HEK293 (cell line): ENCODE data around the gene NUDT22.
A peak's percentile ranks its signal among the peaks of the same experiment; 100 is the strongest.

Experiments
- KLF7 ChIP-seq: fragments of 450-650 bp; formaldehyde crosslinking; IDR thresholded peaks from 2 replicates; pipeline ENCODE4 v1.5.1; 2016; ENCODE audit warnings: missing biosample characterization, missing genetic modification characterization, borderline replicate concordance
- SCRT2 ChIP-seq: fragments of 450-650 bp; formaldehyde crosslinking; IDR thresholded peaks from 2 replicates; pipeline ENCODE4 v1.5.1; 2016; ENCODE audit warnings: missing biosample characterization, missing genetic modification characterization
- TCF7L2 ChIP-seq: IDR thresholded peaks from 2 replicates; pipeline ENCODE4 v1.6.1; 2011; ENCODE audit warnings: low read depth, mild to moderate bottlenecking, inconsistent platforms, low read length, moderate library complexity, borderline replicate concordance
- TRIM28 ChIP-seq: IDR thresholded peaks from 2 replicates; pipeline ENCODE4 v1.6.1; 2011; ENCODE audit warnings: low read length, control low read depth, borderline replicate concordance
- ZFP3 ChIP-seq: fragments of 450-650 bp; formaldehyde crosslinking; IDR thresholded peaks from 2 replicates; pipeline ENCODE4 v1.5.1; 2016; ENCODE audit warnings: low read depth, missing biosample characterization, missing genetic modification characterization
- ZNF114 ChIP-seq: fragments of 450-650 bp; formaldehyde crosslinking; IDR thresholded peaks from 2 replicates; pipeline ENCODE4 v1.5.0; 2017; ENCODE audit warnings: missing biosample characterization, missing genetic modification characterization
- ZNF138 ChIP-seq: fragments of 450-650 bp; formaldehyde crosslinking; IDR thresholded peaks from 2 replicates; pipeline ENCODE4 v1.5.1; 2016; ENCODE audit warnings: missing biosample characterization, missing genetic modification characterization, borderline replicate concordance
- ZNF223 ChIP-seq: fragments of 450-650 bp; formaldehyde crosslinking; IDR thresholded peaks from 2 replicates; pipeline ENCODE4 v1.5.1; 2016; ENCODE audit warnings: missing biosample characterization, missing genetic modification characterization
- ZNF311 ChIP-seq: fragments of 450-650 bp; formaldehyde crosslinking; IDR thresholded peaks from 2 replicates; pipeline ENCODE4 v1.5.1; 2017; ENCODE audit warnings: missing biosample characterization, missing genetic modification characterization, borderline replicate concordance
- ZNF398 ChIP-seq: fragments of 450-650 bp; formaldehyde crosslinking; IDR thresholded peaks from 2 replicates; pipeline ENCODE4 v1.5.1; 2017; ENCODE audit warnings: missing biosample characterization, missing genetic modification characterization
- ZNF416 ChIP-seq: fragments of 450-650 bp; formaldehyde crosslinking; IDR thresholded peaks from 2 replicates; pipeline ENCODE4 v1.5.1; 2016; ENCODE audit warnings: missing biosample characterization, missing genetic modification characterization
- ZNF449 ChIP-seq: fragments of 450-650 bp; formaldehyde crosslinking; IDR thresholded peaks from 2 replicates; pipeline ENCODE4 v1.5.1; 2017; ENCODE audit warnings: missing biosample characterization, mild to moderate bottlenecking, missing genetic modification characterization, moderate library complexity
- ZNF514 ChIP-seq: fragments of 450-650 bp; formaldehyde crosslinking; IDR thresholded peaks from 2 replicates; pipeline ENCODE4 v1.5.1; 2016; ENCODE audit warnings: missing biosample characterization, missing genetic modification characterization
- ZNF561 ChIP-seq: fragments of 450-650 bp; IDR thresholded peaks from 2 replicates; pipeline ENCODE4 v1.5.1; 2018; ENCODE audit warnings: missing biosample characterization, missing genetic modification characterization, borderline replicate concordance
- ZNF610 ChIP-seq: fragments of 450-650 bp; formaldehyde crosslinking; IDR thresholded peaks from 2 replicates; pipeline ENCODE4 v1.5.1; 2016; ENCODE audit warnings: missing biosample characterization, missing genetic modification characterization, borderline replicate concordance
- ZNF623 ChIP-seq: fragments of 450-650 bp; formaldehyde crosslinking; IDR thresholded peaks from 2 replicates; pipeline ENCODE4 v1.5.1; 2016; ENCODE audit warnings: missing biosample characterization, missing genetic modification characterization
- ZNF645 ChIP-seq: fragments of 450-650 bp; formaldehyde crosslinking; IDR thresholded peaks from 2 replicates; pipeline ENCODE4; 2016; ENCODE audit warnings: missing biosample characterization, missing genetic modification characterization
- ZNF660 ChIP-seq: fragments of 450-650 bp; IDR thresholded peaks from 2 replicates; pipeline ENCODE4 v1.5.1; 2018; ENCODE audit warnings: missing biosample characterization, mild to moderate bottlenecking, missing genetic modification characterization
- ZNF777 ChIP-seq: fragments of 450-650 bp; formaldehyde crosslinking; IDR thresholded peaks from 2 replicates; pipeline ENCODE4 v1.5.1; 2017; ENCODE audit warnings: missing biosample characterization, missing genetic modification characterization, borderline replicate concordance
- ZNF792 ChIP-seq: fragments of 450-650 bp; formaldehyde crosslinking; IDR thresholded peaks from 2 replicates; pipeline ENCODE4 v1.5.1; 2016; ENCODE audit warnings: missing biosample characterization, missing genetic modification characterization
- ZNF843 ChIP-seq: fragments of 450-650 bp; formaldehyde crosslinking; IDR thresholded peaks from 2 replicates; pipeline ENCODE4 v1.5.1; 2016; ENCODE audit warnings: missing biosample characterization, missing genetic modification characterization
- ZSCAN30 ChIP-seq: fragments of 450-650 bp; IDR thresholded peaks from 2 replicates; pipeline ENCODE4 v1.5.1; 2018; ENCODE audit warnings: missing biosample characterization, mild to moderate bottlenecking, missing genetic modification characterization, moderate library complexity
- TF ChIP-seq, protein P1 (sequence below): fragments of 450-650 bp; formaldehyde crosslinking; IDR thresholded peaks from 2 replicates; pipeline ENCODE4 v1.5.0; 2017; ENCODE audit warnings: missing biosample characterization, missing genetic modification characterization, borderline replicate concordance
- TF ChIP-seq, protein P2 (sequence below): fragments of 450-650 bp; formaldehyde crosslinking; IDR thresholded peaks from 2 replicates; pipeline ENCODE4 v1.5.1; 2016; ENCODE audit warnings: missing biosample characterization, missing genetic modification characterization, borderline replicate concordance
- TF ChIP-seq, protein P3 (sequence below): fragments of 450-650 bp; formaldehyde crosslinking; IDR thresholded peaks from 2 replicates; pipeline ENCODE4 v1.5.1; 2016; ENCODE audit warnings: missing biosample characterization, missing genetic modification characterization

NUDT22 gene

DNA sequence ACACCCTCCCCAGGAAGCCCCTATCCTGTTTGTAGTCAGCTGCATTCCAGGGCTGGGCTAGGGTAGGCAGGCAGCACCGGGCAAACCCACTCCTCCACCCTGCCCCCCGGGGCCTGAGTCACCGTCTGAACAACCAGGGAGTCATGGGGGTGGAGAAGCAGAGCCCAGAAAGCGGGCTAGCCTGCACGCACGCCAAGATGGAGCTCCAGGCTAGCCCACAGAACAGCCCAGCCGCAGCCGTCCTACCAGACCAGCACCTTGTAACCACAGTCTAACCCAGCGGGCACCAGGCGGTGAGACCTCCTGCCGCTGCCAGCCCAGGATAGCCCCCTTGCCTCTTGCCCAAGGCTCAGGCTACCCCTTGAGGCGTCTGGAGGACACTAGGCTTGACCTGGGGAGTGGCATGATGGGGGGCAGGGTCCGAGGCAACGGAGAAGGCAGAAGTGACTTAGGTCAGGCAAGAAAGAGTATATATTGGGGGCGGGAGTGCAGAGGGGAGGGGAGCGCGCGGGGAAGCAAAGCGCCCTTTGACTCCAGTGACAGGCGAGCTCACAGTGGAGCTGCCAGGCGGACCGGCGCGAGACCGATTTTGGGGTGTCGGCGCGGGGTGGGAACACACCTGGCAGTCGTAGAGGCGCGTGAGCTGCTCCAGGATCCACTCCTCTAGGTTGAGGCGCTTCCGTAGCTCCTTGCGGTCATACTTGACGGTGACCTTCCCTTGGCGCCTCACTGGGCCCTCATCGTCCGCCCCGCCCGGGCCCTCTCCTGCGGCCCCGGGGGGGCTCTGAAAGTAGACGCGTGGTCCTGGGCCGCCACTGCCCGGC is 19.9 kb downstream of the NUDT22 start (continued):
- peak; percentile 25; the same call in 1 of the 2 replicates for TF ChIP-seq KLF7
- no peak for TF ChIP-seq ZNF660 (tag by site-specific recombination)
- no peak for TF ChIP-seq ZFP3
- no peak for TF ChIP-seq ZNF514
- no peak; the same call in 1 of the 2 replicates for TF ChIP-seq ZNF398 (tag by site-specific recombination)
- no peak for TF ChIP-seq SCRT2 (tag by site-specific recombination)
- no peak for TF ChIP-seq TCF7L2
- no peak for TF ChIP-seq ZNF777 (tag by site-specific recombination)
- TF ChIP-seq ZNF561 (tag by site-specific recombination) = no peak
- TF ChIP-seq, protein P1, sequence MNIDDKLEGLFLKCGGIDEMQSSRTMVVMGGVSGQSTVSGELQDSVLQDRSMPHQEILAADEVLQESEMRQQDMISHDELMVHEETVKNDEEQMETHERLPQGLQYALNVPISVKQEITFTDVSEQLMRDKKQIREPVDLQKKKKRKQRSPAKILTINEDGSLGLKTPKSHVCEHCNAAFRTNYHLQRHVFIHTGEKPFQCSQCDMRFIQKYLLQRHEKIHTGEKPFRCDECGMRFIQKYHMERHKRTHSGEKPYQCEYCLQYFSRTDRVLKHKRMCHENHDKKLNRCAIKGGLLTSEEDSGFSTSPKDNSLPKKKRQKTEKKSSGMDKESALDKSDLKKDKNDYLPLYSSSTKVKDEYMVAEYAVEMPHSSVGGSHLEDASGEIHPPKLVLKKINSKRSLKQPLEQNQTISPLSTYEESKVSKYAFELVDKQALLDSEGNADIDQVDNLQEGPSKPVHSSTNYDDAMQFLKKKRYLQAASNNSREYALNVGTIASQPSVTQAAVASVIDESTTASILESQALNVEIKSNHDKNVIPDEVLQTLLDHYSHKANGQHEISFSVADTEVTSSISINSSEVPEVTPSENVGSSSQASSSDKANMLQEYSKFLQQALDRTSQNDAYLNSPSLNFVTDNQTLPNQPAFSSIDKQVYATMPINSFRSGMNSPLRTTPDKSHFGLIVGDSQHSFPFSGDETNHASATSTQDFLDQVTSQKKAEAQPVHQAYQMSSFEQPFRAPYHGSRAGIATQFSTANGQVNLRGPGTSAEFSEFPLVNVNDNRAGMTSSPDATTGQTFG = no peak
- no peak for TF ChIP-seq TRIM28
- TF ChIP-seq ZNF623 (tag by site-specific recombination) = no peak
- TF ChIP-seq ZNF449 (tag by site-specific recombination) = no peak
- TF ChIP-seq, protein P2, sequence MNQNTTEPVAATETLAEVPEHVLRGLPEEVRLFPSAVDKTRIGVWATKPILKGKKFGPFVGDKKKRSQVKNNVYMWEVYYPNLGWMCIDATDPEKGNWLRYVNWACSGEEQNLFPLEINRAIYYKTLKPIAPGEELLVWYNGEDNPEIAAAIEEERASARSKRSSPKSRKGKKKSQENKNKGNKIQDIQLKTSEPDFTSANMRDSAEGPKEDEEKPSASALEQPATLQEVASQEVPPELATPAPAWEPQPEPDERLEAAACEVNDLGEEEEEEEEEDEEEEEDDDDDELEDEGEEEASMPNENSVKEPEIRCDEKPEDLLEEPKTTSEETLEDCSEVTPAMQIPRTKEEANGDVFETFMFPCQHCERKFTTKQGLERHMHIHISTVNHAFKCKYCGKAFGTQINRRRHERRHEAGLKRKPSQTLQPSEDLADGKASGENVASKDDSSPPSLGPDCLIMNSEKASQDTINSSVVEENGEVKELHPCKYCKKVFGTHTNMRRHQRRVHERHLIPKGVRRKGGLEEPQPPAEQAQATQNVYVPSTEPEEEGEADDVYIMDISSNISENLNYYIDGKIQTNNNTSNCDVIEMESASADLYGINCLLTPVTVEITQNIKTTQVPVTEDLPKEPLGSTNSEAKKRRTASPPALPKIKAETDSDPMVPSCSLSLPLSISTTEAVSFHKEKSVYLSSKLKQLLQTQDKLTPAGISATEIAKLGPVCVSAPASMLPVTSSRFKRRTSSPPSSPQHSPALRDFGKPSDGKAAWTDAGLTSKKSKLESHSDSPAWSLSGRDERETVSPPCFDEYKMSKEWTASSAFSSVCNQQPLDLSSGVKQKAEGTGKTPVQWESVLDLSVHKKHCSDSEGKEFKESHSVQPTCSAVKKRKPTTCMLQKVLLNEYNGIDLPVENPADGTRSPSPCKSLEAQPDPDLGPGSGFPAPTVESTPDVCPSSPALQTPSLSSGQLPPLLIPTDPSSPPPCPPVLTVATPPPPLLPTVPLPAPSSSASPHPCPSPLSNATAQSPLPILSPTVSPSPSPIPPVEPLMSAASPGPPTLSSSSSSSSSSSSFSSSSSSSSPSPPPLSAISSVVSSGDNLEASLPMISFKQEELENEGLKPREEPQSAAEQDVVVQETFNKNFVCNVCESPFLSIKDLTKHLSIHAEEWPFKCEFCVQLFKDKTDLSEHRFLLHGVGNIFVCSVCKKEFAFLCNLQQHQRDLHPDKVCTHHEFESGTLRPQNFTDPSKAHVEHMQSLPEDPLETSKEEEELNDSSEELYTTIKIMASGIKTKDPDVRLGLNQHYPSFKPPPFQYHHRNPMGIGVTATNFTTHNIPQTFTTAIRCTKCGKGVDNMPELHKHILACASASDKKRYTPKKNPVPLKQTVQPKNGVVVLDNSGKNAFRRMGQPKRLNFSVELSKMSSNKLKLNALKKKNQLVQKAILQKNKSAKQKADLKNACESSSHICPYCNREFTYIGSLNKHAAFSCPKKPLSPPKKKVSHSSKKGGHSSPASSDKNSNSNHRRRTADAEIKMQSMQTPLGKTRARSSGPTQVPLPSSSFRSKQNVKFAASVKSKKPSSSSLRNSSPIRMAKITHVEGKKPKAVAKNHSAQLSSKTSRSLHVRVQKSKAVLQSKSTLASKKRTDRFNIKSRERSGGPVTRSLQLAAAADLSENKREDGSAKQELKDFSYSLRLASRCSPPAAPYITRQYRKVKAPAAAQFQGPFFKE (tag by site-specific recombination) = no peak
- no peak for TF ChIP-seq ZNF223
- no peak for TF ChIP-seq ZNF138 (tag by site-specific recombination)
- TF ChIP-seq ZNF843 (tag by site-specific recombination) = peak; percentile 39
- 0 out of 2 replicates have a peak, but pooled peaks have one; percentile 36 for TF ChIP-seq ZSCAN30 (tag by site-specific recombination)
- no peak for TF ChIP-seq ZNF610 (tag by site-specific recombination)
- TF ChIP-seq ZNF311 (tag by site-specific recombination) = no peak
- TF ChIP-seq ZNF114 (tag by site-specific recombination) = no peak
- no peak for TF ChIP-seq ZNF416 (tag by site-specific recombination)
- TF ChIP-seq, protein P3, sequence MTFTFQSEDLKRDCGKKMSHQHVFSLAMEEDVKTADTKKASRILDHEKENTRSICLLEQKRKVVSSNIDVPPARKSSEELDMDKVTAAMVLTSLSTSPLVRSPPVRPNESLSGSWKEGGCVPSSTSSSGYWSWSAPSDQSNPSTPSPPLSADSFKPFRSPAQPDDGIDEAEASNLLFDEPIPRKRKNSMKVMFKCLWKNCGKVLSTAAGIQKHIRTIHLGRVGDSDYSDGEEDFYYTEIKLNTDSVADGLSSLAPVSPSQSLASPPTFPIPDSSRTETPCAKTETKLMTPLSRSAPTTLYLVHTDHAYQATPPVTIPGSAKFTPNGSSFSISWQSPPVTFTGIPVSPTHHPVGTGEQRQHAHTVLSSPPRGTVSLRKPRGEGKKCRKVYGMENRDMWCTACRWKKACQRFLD (tag by site-specific recombination) = no peak
- TF ChIP-seq ZNF792 = no peak
- TF ChIP-seq ZNF645 (tag by site-specific recombination) = no peak
